GM19463 (cell line): Measurements from ENCODE around the gene B3GLCT.
"Not testable (repeated sequence)": the region's sequence is repeated elsewhere in the genome, so short reads cannot be mapped to it uniquely, and the experiment has no call there.

ENCODE experiments used
- ATAC-seq: cut with Tn5 transposase; IDR thresholded peaks from one replicate; pipeline ENCODE4 v1.9.1; 2021; ENCODE audit warnings: mild to moderate bottlenecking, moderate library complexity; ENCODE audit not compliant: unreplicated experiment

B3GLCT gene

DNA sequence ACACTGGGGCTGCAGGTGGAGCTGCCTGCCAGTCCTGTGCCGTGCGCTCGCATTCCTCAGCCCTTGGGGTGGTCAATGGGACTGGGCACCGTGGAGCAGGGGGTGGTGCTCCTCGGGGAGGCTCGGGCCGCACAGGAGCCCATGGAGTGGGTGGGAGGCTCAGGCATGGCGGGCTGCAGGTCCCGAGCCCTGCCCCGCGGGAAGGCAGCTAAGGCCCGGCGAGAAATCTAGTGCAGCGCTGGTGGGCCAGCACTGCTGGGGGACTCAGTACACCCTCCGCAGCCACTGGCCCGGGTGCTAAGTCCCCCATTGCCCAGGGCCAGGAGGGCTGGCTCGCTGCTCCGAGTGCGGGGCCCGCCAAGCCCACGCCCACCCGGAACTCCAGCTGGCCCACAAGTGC lies 139.8 kb downstream of the B3GLCT start:
- not testable (repeated sequence) for ATAC-seq

- not testable (repeated sequence) for ATAC-seq
Measured at GRCh38 chr13:31340848-31341247, 141.1 kb downstream of the B3GLCT start.

GRCh38 chr13:31346891-31347290 lies 147.1 kb downstream of the B3GLCT start:
- no peak for ATAC-seq

DNA sequence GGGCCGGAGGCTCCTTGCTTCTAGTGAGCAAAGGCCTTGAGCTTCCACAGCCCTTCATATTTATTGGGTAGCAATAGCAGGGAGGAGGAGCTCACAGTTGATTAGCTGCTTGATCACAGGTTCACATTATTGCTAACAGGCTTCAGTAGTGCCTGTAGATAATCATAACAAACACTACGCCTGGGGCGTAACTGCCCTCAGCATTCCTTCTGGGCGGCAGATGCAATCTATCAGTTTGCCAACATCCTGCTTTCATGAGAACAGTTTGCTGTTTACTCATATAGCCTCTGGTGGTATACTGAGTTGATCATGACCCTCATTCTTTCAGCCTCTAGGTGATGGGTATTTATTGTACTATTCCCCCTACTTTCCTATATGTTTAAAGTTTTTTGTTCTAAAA lies 149.4 kb downstream of the B3GLCT start:
- no peak for ATAC-seq

DNA sequence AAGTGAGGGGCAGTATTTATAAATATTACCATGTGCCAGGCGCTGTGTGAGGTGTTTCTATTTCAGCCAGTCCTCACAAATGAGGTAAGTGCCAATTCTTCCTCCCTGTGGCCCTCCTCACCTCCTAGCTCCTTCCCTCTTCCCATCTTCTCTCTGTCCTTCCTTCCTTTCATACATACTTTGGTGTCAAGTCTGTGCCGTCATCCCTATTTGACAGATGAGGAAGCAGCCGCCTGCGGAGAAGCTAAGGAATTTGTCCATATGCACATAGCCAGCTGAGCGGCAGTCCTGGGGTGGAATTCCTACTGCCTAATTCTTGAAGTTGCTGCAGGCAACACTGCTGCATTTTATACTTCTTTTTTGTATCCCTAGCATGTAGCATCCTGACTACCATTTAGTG lies 150.8 kb downstream of the B3GLCT start:
- ATAC-seq, result no peak

DNA sequence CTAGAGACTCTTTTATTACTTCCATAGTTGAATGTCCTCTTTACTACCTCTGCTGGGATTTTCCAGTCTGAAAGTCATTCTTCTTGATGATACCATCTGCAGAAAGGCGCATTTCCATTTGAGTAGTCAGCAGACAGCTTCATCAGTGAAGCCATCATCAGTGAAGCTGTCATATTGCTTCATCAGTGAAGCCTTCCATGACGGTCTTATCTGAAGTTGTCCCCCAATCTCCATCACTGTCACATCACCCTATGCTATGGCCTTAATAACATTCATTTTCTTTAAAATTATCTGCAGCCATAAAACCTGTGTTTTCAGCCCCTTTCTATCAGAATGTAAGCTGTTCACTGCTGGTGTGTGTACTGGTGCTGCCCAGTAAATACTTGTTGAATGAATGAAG lies 151.6 kb downstream of the B3GLCT start:
- ATAC-seq, result no peak

DNA sequence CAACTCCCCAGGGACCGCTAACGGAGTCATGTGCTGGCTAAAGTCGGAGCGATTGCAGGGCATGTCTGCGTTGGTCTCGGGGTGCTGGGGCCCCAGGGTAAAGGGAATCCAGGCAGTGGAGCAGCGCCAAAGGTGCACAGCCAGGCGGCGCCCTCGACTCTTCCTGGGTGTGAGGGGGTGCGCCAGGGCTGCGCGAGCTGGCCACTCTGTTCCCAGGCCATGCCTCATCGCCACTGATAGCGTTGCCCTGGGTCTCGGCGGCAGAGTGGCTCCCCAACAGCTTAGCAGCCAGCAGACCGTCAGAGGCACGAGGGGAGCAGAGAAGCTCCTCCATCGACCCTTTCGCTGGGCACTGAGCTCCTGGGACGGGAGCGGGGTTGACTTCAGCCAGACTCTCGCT lies 152.7 kb downstream of the B3GLCT start:
- no peak for ATAC-seq

- ATAC-seq, result no peak
Measured at GRCh38 chr13:31355001-31355400, 155.2 kb downstream of the B3GLCT start.

GRCh38 chr13:31356991-31357390 lies 157.2 kb downstream of the B3GLCT start:
- no peak for ATAC-seq

DNA sequence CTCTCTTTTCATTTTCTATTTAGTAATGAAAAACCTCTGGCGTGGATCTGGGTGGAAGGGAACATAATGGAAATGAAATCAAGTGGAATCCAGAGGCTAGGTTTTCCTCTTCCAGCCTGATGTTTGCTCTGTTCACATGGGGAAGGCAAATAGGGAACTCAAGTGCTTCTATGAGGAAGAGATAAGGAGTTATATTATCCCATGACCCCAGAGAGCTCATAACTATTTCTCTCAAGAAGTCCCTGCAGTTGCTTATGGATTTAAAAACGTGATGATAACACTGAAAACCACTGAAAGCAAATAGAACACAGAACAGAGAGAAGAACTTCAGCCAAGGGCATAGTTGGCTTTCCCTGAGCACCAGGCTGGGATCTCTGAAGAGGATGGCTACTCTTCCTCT lies 157.8 kb downstream of the B3GLCT start:
- no peak for ATAC-seq

DNA sequence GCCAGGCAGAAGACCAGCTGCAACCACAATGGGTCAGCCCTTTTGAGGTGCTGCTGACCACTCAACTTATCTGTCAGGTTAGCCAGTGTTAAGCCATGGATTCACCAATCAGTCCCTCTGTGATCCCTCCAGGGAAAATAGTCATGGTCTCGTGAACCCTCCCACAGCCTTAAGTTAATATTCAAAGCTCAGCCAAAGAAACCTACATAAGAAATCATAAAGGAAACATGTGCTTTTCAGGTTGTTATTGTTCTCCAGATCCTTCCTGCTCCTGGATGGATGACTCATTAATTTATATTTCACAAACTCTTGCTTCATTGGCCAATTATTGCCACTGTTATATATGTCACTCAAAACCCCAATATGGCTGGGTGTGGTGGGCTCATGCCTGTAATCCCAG lies 161.9 kb downstream of the B3GLCT start:
- no peak for ATAC-seq

- no peak for ATAC-seq
Measured at GRCh38 chr13:31365630-31366029, 165.9 kb downstream of the B3GLCT start.

GRCh38 chr13:31367410-31367809 lies 167.6 kb downstream of the B3GLCT start:
- ATAC-seq, result no peak

DNA sequence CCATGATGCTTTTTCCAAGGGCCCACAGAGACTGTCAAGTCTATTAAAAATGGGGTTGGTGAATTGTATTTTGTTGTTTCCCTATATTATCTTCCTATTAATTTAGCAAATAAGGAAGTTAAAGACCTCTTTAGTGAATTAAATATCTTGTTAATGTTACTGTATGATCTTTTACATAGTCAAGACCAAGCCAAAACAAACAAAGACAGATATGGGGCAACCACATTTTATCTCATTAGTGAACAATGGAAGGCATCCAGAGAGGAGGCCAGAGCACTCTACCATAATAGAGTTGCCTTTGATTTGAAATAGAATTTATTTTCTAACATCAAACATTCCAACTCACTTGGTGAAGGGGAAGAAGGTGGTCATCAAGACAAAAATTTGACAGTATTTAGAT lies 169.4 kb downstream of the B3GLCT start:
- no peak for ATAC-seq

GRCh38 chr13:31372454-31372853 lies 172.7 kb downstream of the B3GLCT start:
- ATAC-seq, result no peak

DNA sequence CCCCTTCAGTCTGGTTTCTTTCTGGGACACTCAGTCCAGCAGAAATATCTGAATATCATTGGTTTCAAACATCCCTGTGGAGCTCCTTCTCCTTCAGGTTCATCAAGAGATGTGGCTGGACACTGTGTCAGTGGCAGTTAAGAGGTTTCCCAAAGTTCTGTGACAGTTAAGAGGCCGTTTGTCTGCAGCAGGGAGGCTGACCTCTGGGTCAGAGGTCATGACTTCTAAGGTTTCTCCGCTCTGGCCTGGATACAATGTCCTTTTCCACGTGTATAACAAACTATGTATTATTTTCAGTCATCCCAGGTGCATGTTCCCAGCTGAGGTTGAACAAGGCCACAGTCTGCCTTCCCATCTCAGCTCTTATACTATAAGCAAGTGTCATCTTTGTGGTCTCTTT lies 174.9 kb downstream of the B3GLCT start:
- ATAC-seq, result no peak

DNA sequence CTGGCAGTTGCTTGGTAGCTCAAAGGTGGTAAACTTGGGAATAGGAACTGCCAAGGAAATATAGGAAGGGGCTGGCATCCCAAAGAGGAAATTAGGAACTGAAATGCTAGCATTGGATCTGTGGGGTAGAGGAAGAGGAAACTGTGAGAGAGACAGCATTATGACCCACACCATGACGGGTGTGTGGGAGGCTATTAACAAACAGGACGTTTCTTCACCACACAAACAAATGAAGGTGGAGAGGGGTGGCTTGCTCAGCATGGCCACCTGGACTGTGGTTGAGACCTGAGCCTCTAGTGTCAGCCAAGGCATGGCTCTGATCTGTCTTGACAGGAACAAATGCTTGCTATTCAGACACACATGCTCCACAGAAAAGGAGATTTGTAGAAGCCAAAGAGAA lies 178.2 kb downstream of the B3GLCT start:
- ATAC-seq, result peak; percentile 76

GRCh38 chr13:31380715-31381114 lies 180.9 kb downstream of the B3GLCT start:
- no peak for ATAC-seq
